PFSK-1 (cell line): ENCODE results near the gene USH2A.

Experiments used
- FOXP2 ChIP-seq: optimal IDR thresholded peaks from 2 replicates; pipeline ENCODE3; 2011; ENCODE audit warnings: borderline replicate concordance, control low read depth, inconsistent platforms; ENCODE audit not compliant: insufficient read depth; ENCODE audit errors: extremely low read length, extremely low read depth
- REST ChIP-seq, 2 experiments: IDR thresholded peaks; 2 replicates each; pipeline versions ENCODE4 v1.6.1 to v1.8.0; 2011 to 2012; ENCODE audit warnings: low read depth in 2 of 2, low read length in 2 of 2, control low read depth in 1 of 2, inconsistent platforms in 1 of 2, mild to moderate bottlenecking in 1 of 2, moderate library complexity in 1 of 2; ENCODE audit not compliant: insufficient read depth in 1 of 2
- TAF1 ChIP-seq: IDR thresholded peaks from 2 replicates; pipeline ENCODE4 v1.6.1; 2012; ENCODE audit warnings: low read length, control low read depth, borderline replicate concordance; ENCODE audit not compliant: insufficient read depth

GRCh38 chr1:216183007-216183406 is 240.2 kb downstream of the USH2A start:
- TF ChIP-seq FOXP2 (no peak), REST (IDR thresholded peaks at IDR 0.05; ENCODE audit: insufficient read depth in 1 of 2, low read depth in 2 of 2, low read length in 2 of 2) (no peak), TAF1 (no peak)
